Measurements from ENCODE around the gene PDXP. TPM values are rescaled to one million over a fixed set of nuclear protein-coding genes. Genes with fewer than 3 reads are reported as not detected.

Gene PDXP
- total and polyA plus RNA-seq, 2 of the 13 experiments (the other 11 are each of a cell fraction or from before 2014, with no cell fraction given) = 58.2 to 70.6 TPM

DNA sequence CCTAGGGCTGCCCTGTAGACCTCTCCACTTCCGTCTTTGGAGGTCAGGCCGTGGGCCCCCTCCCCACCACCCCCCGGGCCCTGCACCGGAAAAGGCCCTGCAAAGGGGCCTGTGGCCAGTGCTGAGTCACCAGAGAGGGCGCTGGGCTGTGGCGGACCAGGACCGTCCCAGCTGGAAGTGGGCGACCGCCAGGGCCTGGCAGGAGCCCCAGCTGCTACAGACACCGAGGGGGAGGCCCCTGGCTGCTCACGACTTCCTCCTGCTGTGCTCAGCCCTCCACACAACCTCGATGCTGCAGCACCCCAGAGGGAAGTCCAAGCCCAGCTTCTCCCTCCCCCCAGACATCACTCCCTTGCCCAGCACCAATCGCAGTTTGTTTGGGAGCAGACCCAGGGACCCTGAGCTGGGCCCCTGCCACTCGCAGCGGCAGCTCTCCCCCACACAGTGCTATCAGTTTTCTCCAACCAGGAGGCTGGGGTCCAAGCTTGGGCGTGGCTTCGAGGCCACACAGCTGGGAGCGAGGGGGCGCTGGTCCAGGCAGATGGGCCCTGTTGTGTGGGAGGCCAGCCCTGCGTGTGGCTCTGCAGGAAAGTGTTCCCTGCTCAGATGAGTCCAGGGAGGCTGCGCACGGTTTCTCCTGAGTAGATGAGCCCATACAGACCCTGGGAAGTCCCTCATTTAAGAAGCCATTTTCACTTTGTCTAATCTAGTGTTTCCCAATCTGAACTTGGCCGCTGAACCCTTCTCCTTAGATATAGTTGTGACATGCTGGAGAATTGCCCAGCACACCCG, 24.7 kb upstream of the PDXP start (continued):
- no peak for TF ChIP-seq ZKSCAN8 (CRISPR knock-in tag; IDR thresholded peaks at IDR 0.05; ENCODE audit: borderline replicate concordance)
- TF ChIP-seq ZNF747 (CRISPR knock-in tag; IDR thresholded peaks at IDR 0.05; ENCODE audit: borderline replicate concordance) = no peak; the same call in 1 of the 2 replicates
- no peak for TF ChIP-seq ZNF235 (CRISPR knock-in tag; IDR thresholded peaks at IDR 0.05; ENCODE audit: borderline replicate concordance)
- peak; percentile 72 for TF ChIP-seq ARNTL (CRISPR knock-in tag; IDR thresholded peaks at IDR 0.05)
- no peak for TF ChIP-seq GPN1 (CRISPR knock-in tag; IDR thresholded peaks at IDR 0.05; ENCODE audit: borderline replicate concordance)
- no peak for TF ChIP-seq SCMH1 (CRISPR knock-in tag; IDR thresholded peaks at IDR 0.05; ENCODE audit: borderline replicate concordance)
- 0 out of 2 replicates have a peak, but pooled peaks have one; percentile 27 for TF ChIP-seq ZNF225 (CRISPR knock-in tag; IDR thresholded peaks at IDR 0.05)
- TF ChIP-seq ATRX (CRISPR knock-in tag; IDR thresholded peaks at IDR 0.05; ENCODE audit: borderline replicate concordance) = no peak
- TF ChIP-seq ZXDC (CRISPR knock-in tag; IDR thresholded peaks at IDR 0.05) = no peak
- TF ChIP-seq, protein P1, sequence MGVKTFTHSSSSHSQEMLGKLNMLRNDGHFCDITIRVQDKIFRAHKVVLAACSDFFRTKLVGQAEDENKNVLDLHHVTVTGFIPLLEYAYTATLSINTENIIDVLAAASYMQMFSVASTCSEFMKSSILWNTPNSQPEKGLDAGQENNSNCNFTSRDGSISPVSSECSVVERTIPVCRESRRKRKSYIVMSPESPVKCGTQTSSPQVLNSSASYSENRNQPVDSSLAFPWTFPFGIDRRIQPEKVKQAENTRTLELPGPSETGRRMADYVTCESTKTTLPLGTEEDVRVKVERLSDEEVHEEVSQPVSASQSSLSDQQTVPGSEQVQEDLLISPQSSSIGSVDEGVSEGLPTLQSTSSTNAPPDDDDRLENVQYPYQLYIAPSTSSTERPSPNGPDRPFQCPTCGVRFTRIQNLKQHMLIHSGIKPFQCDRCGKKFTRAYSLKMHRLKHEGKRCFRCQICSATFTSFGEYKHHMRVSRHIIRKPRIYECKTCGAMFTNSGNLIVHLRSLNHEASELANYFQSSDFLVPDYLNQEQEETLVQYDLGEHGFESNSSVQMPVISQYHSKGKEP (CRISPR knock-in tag; IDR thresholded peaks at IDR 0.05) = 0 out of 2 replicates have a peak, but pooled peaks have one; percentile 11
- peak; percentile 51 to 76 for TF ChIP-seq POLR2A (IDR thresholded peaks at IDR 0.05; ENCODE audit: insufficient read depth in 1 of 2, low read depth in 2 of 2, low read length in 2 of 2)
- peak; percentile 30 for TF ChIP-seq RXRB (CRISPR knock-in tag; IDR thresholded peaks at IDR 0.05; ENCODE audit: borderline replicate concordance)
- no peak for TF ChIP-seq ZSCAN12 (CRISPR knock-in tag; IDR thresholded peaks at IDR 0.05)
- no peak for TF ChIP-seq ZNF672 (CRISPR knock-in tag; IDR thresholded peaks at IDR 0.05)
- no peak for TF ChIP-seq SNRNP70 (IDR thresholded peaks at IDR 0.05; ENCODE audit: low read depth, low read length)
- TF ChIP-seq, protein P2, sequence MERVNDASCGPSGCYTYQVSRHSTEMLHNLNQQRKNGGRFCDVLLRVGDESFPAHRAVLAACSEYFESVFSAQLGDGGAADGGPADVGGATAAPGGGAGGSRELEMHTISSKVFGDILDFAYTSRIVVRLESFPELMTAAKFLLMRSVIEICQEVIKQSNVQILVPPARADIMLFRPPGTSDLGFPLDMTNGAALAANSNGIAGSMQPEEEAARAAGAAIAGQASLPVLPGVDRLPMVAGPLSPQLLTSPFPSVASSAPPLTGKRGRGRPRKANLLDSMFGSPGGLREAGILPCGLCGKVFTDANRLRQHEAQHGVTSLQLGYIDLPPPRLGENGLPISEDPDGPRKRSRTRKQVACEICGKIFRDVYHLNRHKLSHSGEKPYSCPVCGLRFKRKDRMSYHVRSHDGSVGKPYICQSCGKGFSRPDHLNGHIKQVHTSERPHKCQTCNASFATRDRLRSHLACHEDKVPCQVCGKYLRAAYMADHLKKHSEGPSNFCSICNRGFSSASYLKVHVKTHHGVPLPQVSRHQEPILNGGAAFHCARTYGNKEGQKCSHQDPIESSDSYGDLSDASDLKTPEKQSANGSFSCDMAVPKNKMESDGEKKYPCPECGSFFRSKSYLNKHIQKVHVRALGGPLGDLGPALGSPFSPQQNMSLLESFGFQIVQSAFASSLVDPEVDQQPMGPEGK (CRISPR knock-in tag; IDR thresholded peaks at IDR 0.05) = peak; percentile 81
- peak; percentile 83 for TF ChIP-seq ZNF350 (CRISPR knock-in tag; IDR thresholded peaks at IDR 0.05; ENCODE audit: borderline replicate concordance, low read depth)
- peak; percentile 75 for TF ChIP-seq ZMYM3 (CRISPR knock-in tag; IDR thresholded peaks at IDR 0.05)
- no peak for TF ChIP-seq PTBP1 (IDR thresholded peaks at IDR 0.05; ENCODE audit: low read depth, low read length, poor library complexity, severe bottlenecking)
- TF ChIP-seq AGO2 (optimal IDR thresholded peaks at IDR 0.05; ENCODE audit: low read depth, low read length) = peak; percentile 98
- 0 out of 2 replicates have a peak, but pooled peaks have one; percentile 14 for TF ChIP-seq TOE1 (CRISPR knock-in tag; IDR thresholded peaks at IDR 0.05)
- peak; percentile 45; the same call in 1 of the 2 replicates for TF ChIP-seq ZC3H13 (CRISPR knock-in tag; IDR thresholded peaks at IDR 0.05)
- no peak for TF ChIP-seq CBFB (CRISPR knock-in tag; IDR thresholded peaks at IDR 0.05)
- no peak for TF ChIP-seq MZF1 (CRISPR knock-in tag; IDR thresholded peaks at IDR 0.05; ENCODE audit: borderline replicate concordance)
- TF ChIP-seq EZH2 (conservative IDR thresholded peaks at IDR 0.05; ENCODE audit: low read depth, low read length) = no peak

Data from HepG2 (cell line).